ENCODE measurements around the gene SLC5A10. TPM values are rescaled to one million over a fixed set of nuclear protein-coding genes. Genes with fewer than 3 reads are reported as not detected.

SLC5A10 gene
- polyA plus RNA-seq, 1 donor from 2014 or later = not detected

DNA sequence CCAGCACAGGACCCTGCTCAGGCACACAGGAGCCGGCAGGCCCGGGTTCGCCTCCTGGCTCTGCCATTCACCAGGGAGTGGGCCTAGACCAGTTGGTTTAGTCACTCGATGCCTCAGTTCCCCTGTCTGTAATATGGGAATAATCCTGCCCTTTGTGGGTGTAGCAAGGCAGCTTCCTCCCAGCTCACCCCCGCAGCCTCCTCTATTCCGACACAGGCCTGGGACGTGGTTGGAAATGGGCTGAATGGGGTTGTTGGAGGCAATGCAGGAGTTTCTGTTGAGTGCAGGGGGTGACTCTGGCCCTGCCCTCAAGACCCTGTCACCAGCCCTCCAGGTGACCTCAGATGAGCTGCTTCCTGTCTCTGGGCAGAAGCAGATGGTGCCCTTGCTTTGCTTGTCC, 19.8 kb downstream of the SLC5A10 start:
- Histone ChIP-seq H3K36me3 (ENCODE audit: insufficient read depth, low read length) (no peaks in the 10 kb centered on the region), H4K20me1 (ENCODE audit: insufficient read depth) (no peaks in the 10 kb centered on the region), H3K27ac (ENCODE audit: low read length) (no peak overlapping the region), H3K9ac (ENCODE audit: low read length) (no peak overlapping the region), H3K9me3 (ENCODE audit: low read length) (no peaks in the 10 kb centered on the region), H2AFZ (ENCODE audit: low read depth, low read length) (no peak overlapping the region), H3K4me2 (ENCODE audit: low read length) (no peak overlapping the region), H3F3A (ENCODE audit: insufficient read depth, low read length, poor library complexity, severe bottlenecking) (no peaks in the 10 kb centered on the region), H3K27me3 (ENCODE audit: insufficient read depth, low read depth, low read length) (no peaks in the 10 kb centered on the region), H3K9me2 (ENCODE audit: insufficient read depth, low read length) (no peaks in the 10 kb centered on the region), H3K4me3 (ENCODE audit: low read length) (no peak overlapping the region), H3K79me2 (replicated peaks; ENCODE audit: insufficient read depth, low read length) (no peaks in the 10 kb centered on the region)
- TF ChIP-seq TAF1 (IDR thresholded peaks at IDR 0.05; ENCODE audit: low read depth) (no peak), RAD21 (conservative IDR thresholded peaks at IDR 0.05) (no peak), EP300 (conservative IDR thresholded peaks at IDR 0.05; ENCODE audit: poor library complexity, severe bottlenecking) (no peak), EZH2 (IDR thresholded peaks at IDR 0.05; ENCODE audit: borderline replicate concordance, insufficient read depth, low read length, poor library complexity, severe bottlenecking) (no peak), SMC3 (conservative IDR thresholded peaks at IDR 0.05; ENCODE audit: poor library complexity) (no peak), MXI1 (conservative IDR thresholded peaks at IDR 0.05; ENCODE audit: poor library complexity, severe bottlenecking) (no peak), POLR2AphosphoS5 (IDR thresholded peaks at IDR 0.05) (no peak)
- TF ChIP-seq, protein P1, sequence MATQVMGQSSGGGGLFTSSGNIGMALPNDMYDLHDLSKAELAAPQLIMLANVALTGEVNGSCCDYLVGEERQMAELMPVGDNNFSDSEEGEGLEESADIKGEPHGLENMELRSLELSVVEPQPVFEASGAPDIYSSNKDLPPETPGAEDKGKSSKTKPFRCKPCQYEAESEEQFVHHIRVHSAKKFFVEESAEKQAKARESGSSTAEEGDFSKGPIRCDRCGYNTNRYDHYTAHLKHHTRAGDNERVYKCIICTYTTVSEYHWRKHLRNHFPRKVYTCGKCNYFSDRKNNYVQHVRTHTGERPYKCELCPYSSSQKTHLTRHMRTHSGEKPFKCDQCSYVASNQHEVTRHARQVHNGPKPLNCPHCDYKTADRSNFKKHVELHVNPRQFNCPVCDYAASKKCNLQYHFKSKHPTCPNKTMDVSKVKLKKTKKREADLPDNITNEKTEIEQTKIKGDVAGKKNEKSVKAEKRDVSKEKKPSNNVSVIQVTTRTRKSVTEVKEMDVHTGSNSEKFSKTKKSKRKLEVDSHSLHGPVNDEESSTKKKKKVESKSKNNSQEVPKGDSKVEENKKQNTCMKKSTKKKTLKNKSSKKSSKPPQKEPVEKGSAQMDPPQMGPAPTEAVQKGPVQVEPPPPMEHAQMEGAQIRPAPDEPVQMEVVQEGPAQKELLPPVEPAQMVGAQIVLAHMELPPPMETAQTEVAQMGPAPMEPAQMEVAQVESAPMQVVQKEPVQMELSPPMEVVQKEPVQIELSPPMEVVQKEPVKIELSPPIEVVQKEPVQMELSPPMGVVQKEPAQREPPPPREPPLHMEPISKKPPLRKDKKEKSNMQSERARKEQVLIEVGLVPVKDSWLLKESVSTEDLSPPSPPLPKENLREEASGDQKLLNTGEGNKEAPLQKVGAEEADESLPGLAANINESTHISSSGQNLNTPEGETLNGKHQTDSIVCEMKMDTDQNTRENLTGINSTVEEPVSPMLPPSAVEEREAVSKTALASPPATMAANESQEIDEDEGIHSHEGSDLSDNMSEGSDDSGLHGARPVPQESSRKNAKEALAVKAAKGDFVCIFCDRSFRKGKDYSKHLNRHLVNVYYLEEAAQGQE (IDR thresholded peaks at IDR 0.05; ENCODE audit: borderline replicate concordance) = no peak
- TF ChIP-seq, protein P2, sequence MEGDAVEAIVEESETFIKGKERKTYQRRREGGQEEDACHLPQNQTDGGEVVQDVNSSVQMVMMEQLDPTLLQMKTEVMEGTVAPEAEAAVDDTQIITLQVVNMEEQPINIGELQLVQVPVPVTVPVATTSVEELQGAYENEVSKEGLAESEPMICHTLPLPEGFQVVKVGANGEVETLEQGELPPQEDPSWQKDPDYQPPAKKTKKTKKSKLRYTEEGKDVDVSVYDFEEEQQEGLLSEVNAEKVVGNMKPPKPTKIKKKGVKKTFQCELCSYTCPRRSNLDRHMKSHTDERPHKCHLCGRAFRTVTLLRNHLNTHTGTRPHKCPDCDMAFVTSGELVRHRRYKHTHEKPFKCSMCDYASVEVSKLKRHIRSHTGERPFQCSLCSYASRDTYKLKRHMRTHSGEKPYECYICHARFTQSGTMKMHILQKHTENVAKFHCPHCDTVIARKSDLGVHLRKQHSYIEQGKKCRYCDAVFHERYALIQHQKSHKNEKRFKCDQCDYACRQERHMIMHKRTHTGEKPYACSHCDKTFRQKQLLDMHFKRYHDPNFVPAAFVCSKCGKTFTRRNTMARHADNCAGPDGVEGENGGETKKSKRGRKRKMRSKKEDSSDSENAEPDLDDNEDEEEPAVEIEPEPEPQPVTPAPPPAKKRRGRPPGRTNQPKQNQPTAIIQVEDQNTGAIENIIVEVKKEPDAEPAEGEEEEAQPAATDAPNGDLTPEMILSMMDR (IDR thresholded peaks at IDR 0.05; ENCODE audit: poor library complexity, severe bottlenecking) = no peak

DNA sequence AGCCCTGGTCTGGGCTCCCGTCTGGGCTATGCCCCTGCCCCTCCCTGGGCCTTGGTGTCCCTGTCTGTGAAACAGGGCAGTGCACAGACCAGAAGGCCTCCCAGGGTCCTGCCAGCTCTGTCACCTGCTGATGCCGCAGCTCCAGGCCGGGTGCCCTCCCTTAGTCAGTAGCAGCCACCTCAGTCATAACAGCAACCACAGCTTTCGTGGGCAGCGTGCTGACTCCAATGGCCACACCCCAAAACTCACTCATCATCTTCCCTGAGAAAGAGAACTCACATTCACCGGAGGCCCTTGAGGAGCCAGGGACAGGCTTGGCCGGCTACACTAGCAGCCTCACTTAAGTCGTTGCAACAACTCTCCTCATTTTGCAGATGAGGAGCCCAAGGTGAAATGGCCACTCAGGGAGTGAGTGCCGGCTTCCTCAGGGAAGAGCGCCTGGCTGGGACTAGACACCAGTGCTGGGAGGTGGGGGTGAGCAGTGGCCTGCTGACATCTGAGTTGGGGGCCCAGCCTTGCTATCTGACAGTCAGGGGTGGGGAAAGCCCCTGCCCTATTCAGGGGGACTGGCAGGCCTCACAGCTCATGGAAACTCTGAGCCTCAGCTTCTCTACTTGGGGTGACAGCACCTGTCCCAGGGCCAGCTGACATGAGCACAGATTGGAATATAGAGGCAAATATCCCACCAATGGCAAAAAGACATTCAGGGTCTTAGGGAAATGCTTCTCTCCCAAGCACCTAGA, 22.6 kb downstream of the SLC5A10 start:
- no peaks in the 10 kb centered on the region for H4K20me1 ChIP-seq (ENCODE audit: insufficient read depth)
- H3K9me2 ChIP-seq (ENCODE audit: insufficient read depth, low read length) = no peaks in the 10 kb centered on the region
- H2AFZ ChIP-seq (ENCODE audit: low read depth, low read length) = no peak overlapping the region
- H3K9me3 ChIP-seq (ENCODE audit: low read length) = no peaks in the 10 kb centered on the region
- H3K4me2 ChIP-seq (ENCODE audit: low read length) = no peak overlapping the region
- H3K9ac ChIP-seq (ENCODE audit: low read length) = no peak overlapping the region
- no peak overlapping the region for H3K4me3 ChIP-seq (ENCODE audit: low read length)
- TF ChIP-seq, protein P1 (IDR thresholded peaks at IDR 0.05; ENCODE audit: borderline replicate concordance) = no peak
- TF ChIP-seq EP300 (conservative IDR thresholded peaks at IDR 0.05; ENCODE audit: poor library complexity, severe bottlenecking) (no peak), POLR2AphosphoS5 (IDR thresholded peaks at IDR 0.05) (no peak), MXI1 (conservative IDR thresholded peaks at IDR 0.05; ENCODE audit: poor library complexity, severe bottlenecking) (no peak), TAF1 (IDR thresholded peaks at IDR 0.05; ENCODE audit: low read depth) (no peak), SMC3 (conservative IDR thresholded peaks at IDR 0.05; ENCODE audit: poor library complexity) (no peak), RAD21 (conservative IDR thresholded peaks at IDR 0.05) (no peak), EZH2 (IDR thresholded peaks at IDR 0.05; ENCODE audit: borderline replicate concordance, insufficient read depth, low read length, poor library complexity, severe bottlenecking) (no peak)
- TF ChIP-seq, protein P2 (IDR thresholded peaks at IDR 0.05; ENCODE audit: poor library complexity, severe bottlenecking) = no peak
- no peaks in the 10 kb centered on the region for H3K79me2 ChIP-seq (replicated peaks; ENCODE audit: insufficient read depth, low read length)
- H3F3A ChIP-seq (ENCODE audit: insufficient read depth, low read length, poor library complexity, severe bottlenecking) = no peaks in the 10 kb centered on the region
- no peaks in the 10 kb centered on the region for H3K36me3 ChIP-seq (ENCODE audit: insufficient read depth, low read length)
- H3K27ac ChIP-seq (ENCODE audit: low read length) = no peak overlapping the region
- no peaks in the 10 kb centered on the region for H3K27me3 ChIP-seq (ENCODE audit: insufficient read depth, low read depth, low read length)

All from neural cell (in vitro differentiated cells).